DLD1 (cell line): ENCODE data around the gene EMD.
"Not testable (repeated sequence)": the region's sequence is repeated elsewhere in the genome, so short reads cannot be mapped to it uniquely, and the experiment has no call there.

Experiments
- in situ Hi-C: cut with HindIII; loops from 2 replicates; pipeline ENCODE4 v1.10.0; 2017; ENCODE audit warnings: low sequenced_read_pairs

EMD gene

DNA sequence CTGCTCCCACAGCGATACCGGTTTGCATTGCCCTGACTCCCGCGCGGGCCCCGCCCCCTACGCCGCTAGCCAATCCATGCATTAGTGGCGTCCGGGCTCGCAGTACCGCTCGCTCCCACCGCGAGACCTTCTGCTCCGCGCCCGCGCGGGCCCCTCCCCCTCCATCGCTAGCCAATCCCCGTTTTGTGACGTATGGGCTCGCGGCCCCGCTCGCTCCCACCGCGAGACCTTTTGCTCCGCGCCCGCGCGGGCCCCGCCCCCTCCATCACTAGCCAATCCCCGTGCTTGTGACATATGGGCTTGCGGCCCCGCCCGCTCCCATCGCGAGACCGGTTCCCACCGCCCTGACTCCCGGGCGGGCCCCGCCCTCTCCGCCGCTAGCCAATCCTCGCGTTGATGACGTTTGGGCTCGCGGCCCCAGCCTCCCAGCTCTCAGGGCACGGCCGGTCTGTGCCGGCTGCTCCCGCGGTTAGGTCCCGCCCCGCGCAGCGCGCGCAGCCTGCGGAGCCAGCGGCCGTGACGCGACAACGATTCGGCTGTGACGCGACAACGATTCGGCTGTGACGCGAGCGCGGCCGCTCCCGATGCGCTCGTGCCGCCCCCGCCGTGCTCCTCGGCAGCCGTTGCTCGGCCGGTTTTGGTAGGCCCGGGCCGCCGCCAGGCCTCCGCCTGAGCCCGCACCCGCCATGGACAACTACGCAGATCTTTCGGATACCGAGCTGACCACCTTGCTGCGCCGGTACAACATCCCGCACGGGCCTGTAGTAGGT lies at the start of gene EMD:
Gene EMD, plus strand, starts transcription at position 497 of the 770 bp plus-strand sequence. Its CDS starts 190 bp downstream, at position 687.
- in situ Hi-C loops, result no loop called here

DNA sequence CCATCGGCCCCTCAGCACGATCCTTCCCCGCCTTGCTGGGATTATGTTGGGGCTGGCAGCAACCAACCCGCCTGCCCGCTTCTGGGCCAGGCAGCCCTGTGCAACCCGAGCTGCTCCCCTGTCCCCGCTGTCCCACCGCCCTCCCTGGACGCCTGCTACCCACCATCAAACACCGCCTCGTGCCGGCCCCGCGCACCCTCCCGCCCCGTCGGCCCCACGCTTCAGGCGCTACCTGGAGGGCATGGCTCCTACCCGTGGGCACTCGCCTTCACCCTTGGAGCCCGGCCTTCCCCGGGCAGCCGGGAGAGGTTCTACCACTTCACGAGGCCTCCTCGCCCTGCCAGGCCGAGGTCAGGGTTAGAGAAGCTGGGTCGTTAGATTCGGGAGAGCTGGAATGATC lies 46.5 kb upstream of the EMD start:
- in situ Hi-C loops, result no loop called here

DNA sequence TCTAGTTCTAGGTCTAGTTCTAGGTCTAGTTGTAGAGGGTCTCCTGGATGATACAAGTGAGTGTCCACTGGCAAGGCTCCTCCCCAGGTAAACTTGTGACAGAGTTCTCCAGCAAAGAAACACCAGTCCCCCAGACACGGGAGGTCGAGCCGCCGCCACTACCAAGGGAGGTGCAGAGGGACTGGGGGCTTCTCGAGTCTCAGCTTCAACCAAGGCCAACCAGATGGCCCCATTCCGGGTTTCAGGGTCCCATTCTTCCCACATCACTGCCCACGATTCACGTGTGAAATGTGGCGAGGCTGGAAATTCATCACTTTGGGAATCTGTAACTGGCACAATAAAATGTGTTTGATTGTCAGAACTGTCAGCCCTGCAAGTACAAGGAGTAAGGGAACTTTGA lies 46.0 kb upstream of the EMD start:
- in situ Hi-C loops, result no loop called here

DNA sequence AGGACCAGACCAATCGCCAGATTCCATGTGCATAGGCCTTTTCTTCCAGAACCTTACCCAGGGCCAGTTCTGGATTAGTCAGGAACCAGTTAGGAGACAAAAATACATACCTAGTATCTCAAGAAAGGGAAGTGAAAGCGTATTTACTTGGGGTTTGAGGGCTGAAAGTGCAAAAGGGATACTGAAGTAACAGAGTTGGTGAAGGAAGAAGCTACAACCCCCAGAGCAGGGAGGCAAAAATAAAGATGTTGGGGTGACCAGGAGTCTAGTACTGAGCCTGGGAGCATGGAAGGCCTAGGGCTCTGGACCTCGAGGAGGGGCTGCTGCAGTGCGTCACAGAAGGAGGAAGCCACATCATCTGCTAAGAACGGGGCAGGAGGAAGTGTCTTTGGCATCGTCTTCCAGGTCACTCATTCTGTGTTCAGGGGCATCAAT lies 45.2 kb upstream of the EMD start:
- in situ Hi-C loops, result no loop called here

DNA sequence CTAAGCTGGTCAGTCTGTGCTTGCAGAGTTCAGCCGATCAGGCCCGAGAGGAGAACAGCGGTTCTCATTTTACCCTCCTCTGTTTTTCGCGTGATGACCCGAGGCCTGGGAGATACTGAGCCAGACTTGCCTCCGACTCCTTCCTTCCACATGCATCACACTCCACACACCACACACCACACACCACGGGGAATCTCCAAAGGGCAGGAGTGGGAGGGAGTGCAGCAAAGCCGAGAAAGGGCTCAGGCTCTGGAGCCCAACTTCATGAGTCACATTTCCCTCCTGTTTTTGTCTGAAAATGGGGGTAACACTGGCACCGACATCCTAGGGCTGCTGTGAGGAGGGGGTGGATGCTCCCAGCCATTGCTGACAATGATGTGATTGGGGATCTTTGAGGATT lies 44.6 kb upstream of the EMD start:
- in situ Hi-C loops, result no loop called here

DNA sequence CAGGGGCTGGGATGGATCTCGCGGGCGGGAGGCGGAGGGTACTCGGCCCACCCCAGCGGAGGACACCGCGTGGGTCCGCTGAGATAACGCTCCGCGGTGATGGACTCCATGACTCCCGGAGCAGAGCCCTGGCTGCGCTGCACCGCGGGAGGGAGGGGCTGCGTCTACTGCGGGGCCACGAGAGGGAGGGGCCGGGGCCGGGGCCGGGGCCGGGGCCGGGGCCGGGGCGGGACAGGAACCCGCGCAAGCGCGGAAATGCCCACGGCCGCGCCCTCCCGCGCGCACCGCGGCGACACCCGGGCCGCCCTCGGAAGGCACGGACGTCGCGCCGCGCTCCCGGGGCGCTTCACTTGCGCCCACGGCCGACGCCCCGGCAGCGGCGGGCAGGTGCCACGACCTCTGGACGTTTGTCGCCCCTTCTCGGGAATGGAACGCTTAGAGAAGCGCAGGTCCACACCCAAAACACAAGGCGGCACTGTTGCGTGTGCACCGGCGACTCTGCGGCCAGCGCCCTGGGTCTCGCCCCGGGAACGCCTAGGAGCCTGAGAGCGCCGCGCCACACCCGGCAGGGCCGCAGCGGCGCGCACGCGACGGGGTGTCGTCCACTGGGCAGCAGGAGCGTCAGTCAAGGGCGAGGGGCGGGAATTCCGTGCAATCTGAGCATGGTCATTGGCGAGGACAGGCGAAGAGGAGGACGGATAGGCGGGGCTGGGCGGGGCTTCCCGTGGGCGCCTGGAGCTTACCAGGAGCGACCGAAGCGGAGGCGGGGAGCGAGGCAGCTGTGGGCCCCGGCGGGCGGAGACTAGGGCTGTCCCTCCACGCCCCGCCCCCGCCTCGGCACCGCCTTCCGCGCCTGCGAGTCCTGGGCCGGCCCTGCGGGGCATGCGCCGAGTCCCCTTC lies 37.4 kb upstream of the EMD start:
- in situ Hi-C loops, result not testable (repeated sequence)

DNA sequence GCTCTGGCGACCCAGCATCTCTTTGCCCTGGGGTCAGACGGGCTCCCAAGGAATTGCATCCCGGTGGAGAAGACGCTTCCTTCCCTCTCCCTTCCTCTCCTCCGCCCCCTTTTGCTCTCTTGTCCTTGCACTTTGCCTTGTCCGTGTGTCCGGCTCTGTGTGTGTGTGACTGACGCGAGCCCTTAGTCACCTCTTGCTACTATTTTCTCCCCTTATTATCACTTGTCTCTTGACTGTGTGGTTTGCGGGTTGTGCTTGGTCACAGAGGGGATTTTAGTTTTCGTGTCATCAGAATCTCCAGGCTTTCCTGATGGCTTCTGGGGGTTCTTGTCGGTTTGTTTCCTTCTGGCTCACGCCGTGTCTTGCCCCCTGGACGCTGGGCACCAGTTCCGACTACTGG lies 36.0 kb upstream of the EMD start:
- in situ Hi-C loops, result not testable (repeated sequence)

DNA sequence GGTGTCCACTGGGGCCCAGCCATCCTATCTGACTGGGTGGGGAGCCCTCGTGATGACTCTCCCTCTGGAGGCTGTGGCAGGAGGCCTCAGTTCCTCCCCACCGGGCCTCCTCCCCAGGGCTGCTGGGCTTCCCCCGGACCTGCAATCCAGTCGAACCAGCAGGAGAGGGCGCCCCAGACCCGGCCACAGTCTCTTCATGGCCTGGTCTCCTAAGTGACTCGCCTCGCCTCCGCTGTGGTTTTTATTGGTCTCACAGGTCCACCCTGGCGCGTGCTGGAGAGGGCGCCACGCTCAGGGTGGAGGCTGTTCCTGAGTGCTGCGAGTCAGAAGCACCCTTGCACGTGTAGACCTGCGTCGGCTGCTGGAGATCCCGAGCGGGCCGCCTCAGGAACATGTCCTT lies 35.5 kb upstream of the EMD start:
- in situ Hi-C loops, result not testable (repeated sequence)

DNA sequence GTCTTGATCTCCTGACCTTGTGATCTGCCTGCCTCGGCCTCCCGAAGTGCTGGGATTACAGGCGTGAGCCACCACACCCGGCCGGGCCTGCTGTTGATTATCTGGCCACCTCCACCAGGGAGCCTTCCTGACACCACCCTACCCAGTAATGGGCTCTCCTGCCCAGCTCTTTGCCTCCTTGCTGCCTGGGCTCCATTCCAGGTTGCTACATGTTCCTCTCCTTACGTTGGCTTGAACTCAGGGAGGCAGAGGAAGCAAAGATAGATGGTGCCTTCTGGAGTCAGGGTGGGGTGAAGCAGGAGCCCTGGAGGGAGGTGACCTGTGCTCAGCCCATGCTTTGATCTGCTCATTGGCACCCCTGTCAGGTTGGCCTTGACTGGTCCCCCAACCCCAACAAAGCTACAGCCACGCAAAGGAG lies 31.0 kb upstream of the EMD start:
- in situ Hi-C loops, result no loop called here

DNA sequence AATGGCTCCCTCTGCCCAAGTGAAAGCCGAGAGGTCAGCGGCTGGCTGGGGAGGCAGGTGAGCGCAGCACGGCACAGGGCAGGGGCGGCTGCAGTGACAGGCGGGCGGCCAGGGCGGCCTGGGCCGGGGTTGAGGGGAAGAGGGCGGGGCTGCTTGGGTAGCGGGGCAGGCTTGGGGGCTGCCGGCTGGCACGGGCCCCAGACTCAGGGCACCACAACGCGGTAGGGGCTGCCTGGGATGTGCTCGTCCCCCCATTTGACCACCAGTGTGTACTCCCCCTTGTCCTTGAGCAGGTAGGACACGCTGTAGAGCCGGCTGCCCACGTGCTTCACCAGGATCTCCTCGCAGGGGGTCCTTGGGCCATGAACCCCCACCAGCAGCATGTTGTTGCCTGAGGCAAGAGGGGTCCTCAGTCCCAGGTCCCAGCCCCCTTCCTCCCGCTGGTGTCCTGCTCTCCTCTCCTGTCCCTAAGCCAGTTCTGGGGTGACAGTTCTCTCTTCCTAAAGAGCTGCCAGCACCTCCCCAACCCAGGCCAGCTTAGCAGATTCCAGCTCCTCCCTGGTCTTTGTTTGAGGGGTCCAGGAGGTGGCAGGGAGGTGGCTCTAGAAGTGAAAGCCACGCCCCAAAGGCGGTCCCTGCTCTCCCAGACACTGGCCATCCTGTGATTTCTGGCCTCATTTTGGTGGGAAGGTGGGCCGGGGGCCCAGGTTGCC lies 30.3 kb upstream of the EMD start:
- in situ Hi-C loops, result no loop called here

DNA sequence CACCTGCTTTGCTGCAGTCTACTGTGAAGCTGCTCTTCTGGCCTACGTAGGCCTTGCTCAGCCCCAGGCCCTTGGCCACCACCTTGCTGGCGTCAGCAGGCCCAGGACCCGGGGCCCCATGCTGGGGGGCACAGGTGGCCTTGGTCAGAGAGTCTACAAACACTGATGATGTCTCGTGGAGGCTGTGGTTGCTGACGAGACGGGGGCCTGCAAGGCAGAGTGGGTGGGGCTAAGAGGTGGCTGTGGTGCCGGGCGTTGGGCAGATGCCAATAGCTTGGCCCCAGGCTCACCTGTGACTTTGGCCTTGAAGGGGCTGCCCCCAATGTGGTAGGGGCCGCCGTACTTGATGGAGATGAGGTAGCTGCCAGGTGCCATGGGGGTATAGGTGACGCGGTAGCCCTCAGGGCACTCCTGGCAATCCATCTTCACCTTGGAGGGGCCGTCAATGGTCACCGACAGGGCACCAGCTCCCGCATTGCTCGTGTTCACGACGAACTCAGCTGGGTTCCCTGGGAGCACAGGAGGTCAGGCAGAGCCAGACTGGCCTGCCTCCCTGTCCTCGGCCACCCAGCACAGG lies 29.6 kb upstream of the EMD start:
- in situ Hi-C loops, result no loop called here

DNA sequence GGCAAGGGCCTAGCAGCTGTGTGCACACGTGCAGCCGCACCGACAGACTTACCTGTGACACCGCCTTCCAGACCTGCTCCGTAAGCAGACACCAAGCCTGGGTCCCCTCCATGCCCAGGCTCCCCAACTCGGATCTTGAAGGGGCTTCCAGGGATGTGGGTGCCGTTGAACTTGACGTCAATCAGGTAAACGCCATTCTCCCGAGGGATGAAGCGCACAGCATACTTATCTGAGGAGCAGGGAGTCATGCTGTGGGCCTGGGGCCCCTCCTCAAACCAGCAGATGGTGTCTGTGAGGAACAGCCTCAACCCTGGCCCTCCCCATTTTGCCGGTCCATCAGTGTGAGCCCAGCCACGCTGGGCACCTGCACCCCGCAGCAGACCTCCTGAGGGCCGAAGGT lies 29.1 kb upstream of the EMD start:
- in situ Hi-C loops, result no loop called here

DNA sequence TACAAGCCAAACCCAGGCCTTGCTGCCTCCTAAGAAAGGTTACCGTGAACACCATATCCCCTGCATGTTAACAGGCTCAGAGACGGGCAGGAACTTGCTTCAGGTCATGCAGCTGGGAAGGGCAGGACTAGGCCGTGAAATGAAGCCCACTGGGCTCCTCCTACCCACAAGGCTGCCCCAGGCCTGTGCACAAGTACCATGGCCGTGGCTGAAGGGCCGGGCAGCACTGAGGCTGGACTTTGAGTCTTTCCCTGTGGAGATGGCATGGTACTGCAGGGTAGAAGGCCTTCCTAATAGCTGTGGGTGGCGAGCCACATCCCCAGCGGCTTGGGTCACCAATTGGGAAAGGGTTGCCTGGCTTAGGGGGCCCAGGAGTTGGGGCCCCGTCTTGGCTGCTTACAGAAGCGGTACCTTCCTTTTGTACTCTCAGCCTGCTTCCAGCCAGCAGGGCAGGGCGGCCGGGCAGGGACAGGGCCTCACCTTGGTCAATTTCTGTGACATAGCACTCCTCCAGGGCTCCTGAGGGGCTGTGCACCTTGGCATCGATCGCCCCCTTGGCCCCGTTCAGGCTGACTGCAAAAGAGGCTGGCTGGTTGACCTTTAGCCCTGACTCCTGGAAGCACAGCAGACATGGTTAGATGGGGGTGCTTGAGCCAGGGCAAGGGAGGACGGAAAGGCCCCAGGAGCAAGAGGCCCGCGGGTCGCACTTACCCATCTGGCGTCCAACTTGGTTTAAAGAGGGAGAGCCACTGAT lies 28.5 kb upstream of the EMD start:
- in situ Hi-C loops, result no loop called here

DNA sequence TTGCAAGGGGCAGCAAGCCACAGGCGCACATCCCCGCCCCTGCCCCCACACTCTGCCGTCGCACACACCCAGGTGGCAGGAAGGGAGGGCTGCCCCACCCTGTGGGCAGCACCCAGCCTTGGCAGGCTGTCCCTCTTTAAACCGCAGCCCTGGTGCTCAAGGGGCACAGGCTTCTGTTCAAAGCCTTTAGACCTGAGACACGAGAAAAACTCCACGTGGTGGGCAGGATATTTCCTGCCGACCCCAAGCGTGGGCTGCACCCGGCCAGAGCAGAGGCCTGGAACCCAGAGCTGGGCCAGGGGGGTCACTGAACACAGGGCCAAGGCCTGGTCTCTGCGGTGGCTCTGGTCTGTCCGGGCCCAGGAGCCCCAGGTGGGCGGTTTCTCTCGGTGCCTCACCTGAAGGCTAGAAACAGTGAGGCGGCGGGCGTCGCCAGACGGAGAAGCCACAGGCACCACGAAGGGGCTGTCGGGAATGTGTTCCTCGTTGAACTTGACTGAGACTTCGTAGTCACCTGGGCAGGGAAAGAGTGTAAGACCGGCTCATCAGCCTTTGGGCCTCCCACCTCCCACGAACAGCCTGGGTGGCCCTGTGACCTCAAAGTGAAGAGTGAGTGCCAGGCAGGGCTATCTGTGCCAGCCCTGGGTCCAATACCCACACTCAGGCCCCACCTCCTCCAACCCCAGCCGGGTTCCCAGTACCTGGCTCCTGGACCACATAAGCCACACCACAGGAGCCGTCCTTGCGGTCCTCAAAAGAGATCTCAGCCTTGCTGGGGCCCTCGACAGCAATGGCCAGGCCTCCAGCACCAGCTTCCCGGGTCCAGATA lies 27.7 kb upstream of the EMD start:
- in situ Hi-C loops, result no loop called here

DNA sequence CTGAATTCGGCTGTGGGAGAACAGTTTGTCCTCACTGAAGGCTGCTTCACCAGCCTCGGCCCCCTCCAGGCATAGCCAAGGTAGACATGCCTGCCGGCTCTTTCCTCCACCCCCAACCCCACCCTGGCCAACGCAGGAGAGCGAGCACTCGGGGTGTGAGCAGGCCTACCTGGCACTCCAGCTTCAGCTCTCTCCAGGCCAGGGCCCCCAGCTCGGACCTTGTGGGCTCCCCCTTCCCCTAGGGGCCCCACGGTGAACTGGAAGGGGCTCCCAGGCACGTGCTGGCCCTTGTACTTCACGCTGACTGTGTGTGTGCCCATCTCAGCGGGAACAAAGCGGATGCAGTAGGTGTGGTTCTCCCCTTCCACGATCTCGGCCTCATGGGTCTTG lies 27.1 kb upstream of the EMD start:
- in situ Hi-C loops, result no loop called here

DNA sequence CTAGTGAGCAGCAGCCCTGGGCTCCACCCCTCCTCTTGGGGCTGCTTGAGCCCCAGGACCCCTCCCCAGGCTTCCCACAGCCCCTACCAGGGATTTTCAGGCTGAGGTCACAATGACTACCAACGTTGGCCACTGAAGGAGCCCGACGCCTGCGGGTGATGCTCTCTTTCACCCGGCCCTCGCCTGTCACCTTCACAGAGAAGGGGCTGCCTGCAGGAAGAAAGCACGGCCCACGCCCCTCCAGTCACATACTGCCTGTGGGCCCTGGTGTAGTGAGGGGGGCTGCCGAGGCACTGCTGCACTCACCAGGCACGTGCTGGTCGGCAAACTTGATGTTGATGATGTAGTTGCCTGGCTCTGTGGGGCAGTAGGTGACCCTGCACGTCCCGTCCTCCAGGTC lies 26.6 kb upstream of the EMD start:
- in situ Hi-C loops, result no loop called here

DNA sequence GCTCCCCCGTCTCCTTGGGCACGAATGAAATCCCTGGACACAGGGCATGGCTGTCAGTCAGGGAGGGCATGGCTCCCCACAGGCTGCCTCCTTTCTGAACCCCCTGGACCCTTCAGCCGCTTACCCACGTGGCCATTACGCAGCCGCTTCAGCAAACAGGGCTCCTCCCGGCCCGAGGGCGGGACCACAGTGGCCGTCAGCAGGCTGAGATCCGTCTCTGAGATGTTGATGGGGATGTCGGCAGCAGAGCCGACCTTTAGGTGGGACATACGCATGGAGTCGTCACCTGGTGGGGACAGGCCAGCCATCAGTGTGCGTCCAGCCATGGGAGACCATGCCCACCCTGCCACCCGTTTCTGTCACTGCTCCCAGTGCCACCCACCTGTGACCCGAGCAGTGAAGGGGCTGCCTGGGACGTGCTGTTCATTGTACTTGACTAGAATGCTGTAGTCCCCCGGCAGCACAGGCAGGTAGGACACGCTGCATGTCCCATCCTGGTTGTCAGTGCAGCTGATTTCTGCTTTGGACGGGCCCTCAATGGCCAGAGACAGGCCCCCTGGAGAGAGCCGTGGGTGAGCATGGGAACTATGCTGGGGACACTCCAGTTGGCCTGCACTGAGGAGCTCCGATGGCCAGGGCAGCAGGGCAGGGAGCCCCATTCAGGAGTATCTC lies 25.8 kb upstream of the EMD start:
- in situ Hi-C loops, result no loop called here

DNA sequence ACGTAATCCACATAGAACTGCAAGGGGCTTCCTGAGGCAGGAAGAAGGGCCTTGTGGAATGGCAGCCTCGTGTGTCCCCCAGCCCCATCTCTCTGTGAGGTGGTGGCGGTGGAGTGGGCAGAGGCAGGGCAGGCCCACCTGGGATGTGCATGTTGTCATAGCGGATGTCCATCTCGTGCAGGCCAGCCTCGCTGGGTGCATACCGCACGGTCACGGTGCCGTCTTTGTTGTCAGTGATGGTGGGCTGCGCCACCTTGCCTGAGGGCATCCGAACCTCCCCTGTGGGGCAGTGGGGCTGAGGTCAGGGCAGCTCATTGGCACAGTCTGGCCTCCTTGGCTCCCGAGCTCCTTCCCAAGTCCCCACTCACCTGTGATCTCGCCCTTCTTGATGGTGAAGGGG lies 25.1 kb upstream of the EMD start:
- in situ Hi-C loops, result no loop called here

DNA sequence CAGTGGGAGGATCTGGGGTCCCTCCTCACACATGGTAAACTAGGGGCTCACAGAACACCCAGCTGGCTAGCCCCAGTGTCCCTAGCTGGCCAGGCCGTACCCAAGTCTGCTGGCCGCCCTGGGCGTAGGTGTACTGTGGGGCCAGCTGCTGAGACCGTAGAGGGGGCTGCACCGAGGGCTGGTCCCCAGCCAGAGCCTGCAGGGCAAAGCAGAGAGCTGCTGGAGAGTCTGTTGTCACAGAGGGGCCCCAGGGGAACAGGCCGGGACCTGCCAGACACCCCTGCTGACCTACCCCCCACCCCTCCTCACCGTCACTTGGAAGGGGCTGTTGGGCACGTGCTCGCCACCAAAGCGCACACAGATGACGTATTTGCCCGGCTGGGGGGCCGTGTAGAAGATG lies 24.6 kb upstream of the EMD start:
- in situ Hi-C loops, result no loop called here
